HG03097 (cell line): ENCODE data around the gene ADCK2.
"Not testable (repeated sequence)": the region's sequence is repeated elsewhere in the genome, so short reads cannot be mapped to it uniquely, and the experiment has no call there.

Experiments used
- ATAC-seq: cut with Tn5 transposase; IDR thresholded peaks from one replicate; pipeline ENCODE4 v1.9.1; 2021; ENCODE audit not compliant: unreplicated experiment, low FRiP score

The ADCK2 gene

DNA sequence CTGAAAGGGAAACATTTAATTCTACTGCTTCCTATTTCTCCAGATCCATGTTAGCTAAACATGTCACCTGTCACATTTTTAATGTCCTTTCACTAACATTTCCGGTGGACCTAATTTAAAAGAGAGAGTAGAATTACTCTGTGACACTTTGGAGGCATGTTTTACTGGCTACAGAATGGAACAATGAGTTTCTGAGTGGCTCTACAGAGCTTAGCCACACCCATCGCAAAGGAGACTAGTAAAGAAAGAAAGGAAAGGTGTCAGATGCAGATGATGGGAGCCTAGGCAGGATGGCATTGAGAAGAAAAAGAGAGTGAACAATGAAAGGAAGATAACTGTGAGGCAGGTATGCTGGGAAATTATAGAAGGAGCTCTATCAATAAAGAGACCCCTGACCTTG is 59.7 kb downstream of the ADCK2 start:
- no peak for ATAC-seq

DNA sequence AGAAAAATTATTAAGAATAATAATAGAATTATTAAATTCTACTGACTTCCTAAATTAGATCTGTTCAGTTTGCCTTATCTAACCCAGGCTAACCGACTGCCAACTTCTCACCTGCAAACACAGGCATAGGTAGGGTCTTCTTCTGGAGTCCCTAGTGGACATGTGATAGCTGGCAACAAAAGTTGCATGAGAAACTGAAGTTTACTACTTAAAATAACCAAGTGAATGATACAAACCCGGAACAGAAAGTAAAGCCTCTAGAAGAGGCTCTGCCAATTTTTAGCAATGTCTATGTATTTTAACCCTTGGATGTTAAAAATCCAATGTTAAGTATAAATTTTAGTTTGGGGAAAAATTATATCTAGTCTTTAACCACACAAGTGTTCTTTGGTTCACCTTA is 61.4 kb downstream of the ADCK2 start:
- ATAC-seq, result no peak

- no peak for ATAC-seq
These were observed 62.0 kb downstream of the ADCK2 start for GRCh38 chr7:140734729-140735128.

DNA sequence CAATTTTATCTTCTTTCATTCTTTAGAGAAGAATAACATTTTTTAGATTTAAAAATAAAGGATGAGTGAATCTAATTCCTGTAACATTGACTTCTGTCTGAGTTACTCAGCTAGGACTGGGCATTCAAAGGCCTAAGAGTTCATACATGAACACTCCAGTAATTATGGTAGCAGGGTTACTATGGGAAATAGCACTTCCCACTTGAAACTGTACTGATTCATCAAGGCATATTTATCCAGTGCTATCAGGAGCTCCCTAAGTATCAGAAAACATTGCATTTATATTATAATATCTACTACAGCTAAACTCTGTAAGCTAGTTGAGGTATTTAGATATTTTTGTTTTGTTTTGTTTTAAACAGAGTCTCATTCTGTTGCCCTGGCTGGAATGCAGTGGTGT is 65.5 kb downstream of the ADCK2 start:
- ATAC-seq, result no peak

DNA sequence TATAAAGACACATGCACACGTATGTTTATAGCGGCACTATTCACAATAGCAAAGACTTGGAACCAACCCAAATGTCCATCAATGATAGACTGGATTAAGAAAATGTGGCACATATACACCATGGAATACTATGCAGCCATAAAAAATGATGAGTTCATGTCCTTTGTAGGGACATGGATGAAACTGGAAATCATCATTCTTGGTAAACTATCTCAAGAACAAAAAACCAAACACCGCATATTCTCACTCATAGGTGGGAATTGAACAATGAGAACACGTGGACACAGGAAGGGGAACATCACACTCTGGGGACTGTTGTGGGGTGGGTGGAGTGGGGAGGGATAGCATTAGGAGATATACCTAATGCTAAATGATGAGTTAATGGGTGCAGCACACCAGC is 70.5 kb downstream of the ADCK2 start:
- not testable (repeated sequence) for ATAC-seq

DNA sequence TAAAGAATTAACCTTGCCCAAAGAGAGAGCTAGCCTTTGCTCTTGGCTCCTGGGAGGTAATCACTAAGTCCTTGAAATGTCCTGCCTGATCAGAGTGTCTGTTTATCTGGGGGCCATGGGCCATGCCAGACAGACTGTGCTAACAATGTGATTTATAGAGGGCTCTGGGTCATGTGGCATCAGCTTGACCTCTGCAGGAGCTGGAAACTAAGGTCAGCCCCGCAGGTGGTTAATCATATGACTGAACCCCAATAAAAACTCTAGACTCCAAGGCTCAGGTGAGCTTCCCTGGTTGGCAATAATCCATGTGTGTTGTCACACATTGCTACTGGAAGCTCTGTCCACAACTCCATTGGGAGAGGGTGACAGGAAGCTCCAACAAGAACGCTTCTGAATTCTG is 71.3 kb downstream of the ADCK2 start:
- ATAC-seq, result no peak
